NCI-H2196 (cell line): ENCODE results near the gene TEX44.
"Not testable (repeated sequence)": the region's sequence is repeated elsewhere in the genome, so short reads cannot be mapped to it uniquely, and the experiment has no call there.

Experiments used
- DNase-seq: peaks from one replicate; lab custom pipeline; 2025; ENCODE audit not compliant: unreplicated experiment; lab: John Stamatoyannopoulos, UW

TEX44 gene

GRCh38 chr2:231592636-231593145, at the start of gene TEX44:
Gene TEX44 (plus strand): TSS chr2:231592864. CDS start chr2:231592952, 88 bp downstream.
- no peak for DNase-seq

- DNase-seq = no peak
Observed at GRCh38 chr2:231545105-231545902, 47.4 kb upstream of the TEX44 start.

GRCh38 chr2:231546014-231546715, 46.5 kb upstream of the TEX44 start:
- DNase-seq = no peak

- no peak for DNase-seq
Observed at GRCh38 chr2:231547315-231548110, 45.2 kb upstream of the TEX44 start.

- DNase-seq = no peak
Observed at GRCh38 chr2:231548752-231549151, 43.9 kb upstream of the TEX44 start.

GRCh38 chr2:231549446-231550239, 43.0 kb upstream of the TEX44 start:
- DNase-seq = no peak

GRCh38 chr2:231552752-231553151, 39.9 kb upstream of the TEX44 start:
- DNase-seq = no peak

GRCh38 chr2:231554327-231554726, 38.3 kb upstream of the TEX44 start:
- DNase-seq = no peak

- DNase-seq = no peak
Observed at GRCh38 chr2:231554748-231555545, 37.7 kb upstream of the TEX44 start.

GRCh38 chr2:231556496-231556895, 36.2 kb upstream of the TEX44 start:
- not testable (repeated sequence) for DNase-seq

GRCh38 chr2:231556981-231557380, 35.7 kb upstream of the TEX44 start:
- no peak for DNase-seq

- DNase-seq = peak; percentile 69
Observed at GRCh38 chr2:231557571-231558217, 35.0 kb upstream of the TEX44 start.

GRCh38 chr2:231563378-231563961, 29.2 kb upstream of the TEX44 start:
- peak; percentile 53 for DNase-seq

GRCh38 chr2:231565887-231566594, 26.6 kb upstream of the TEX44 start:
- DNase-seq = no peak

GRCh38 chr2:231567159-231567558, 25.5 kb upstream of the TEX44 start:
- no peak for DNase-seq

GRCh38 chr2:231568098-231568784, 24.4 kb upstream of the TEX44 start:
- DNase-seq = no peak

- no peak for DNase-seq
Observed at GRCh38 chr2:231568785-231569435, 23.8 kb upstream of the TEX44 start.
